ENCODE measurements around the gene NAA38.
A peak's percentile ranks its signal among the peaks of the same experiment; 100 is the strongest.

NAA38 gene, protein sequence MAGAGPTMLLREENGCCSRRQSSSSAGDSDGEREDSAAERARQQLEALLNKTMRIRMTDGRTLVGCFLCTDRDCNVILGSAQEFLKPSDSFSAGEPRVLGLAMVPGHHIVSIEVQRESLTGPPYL

DNA sequence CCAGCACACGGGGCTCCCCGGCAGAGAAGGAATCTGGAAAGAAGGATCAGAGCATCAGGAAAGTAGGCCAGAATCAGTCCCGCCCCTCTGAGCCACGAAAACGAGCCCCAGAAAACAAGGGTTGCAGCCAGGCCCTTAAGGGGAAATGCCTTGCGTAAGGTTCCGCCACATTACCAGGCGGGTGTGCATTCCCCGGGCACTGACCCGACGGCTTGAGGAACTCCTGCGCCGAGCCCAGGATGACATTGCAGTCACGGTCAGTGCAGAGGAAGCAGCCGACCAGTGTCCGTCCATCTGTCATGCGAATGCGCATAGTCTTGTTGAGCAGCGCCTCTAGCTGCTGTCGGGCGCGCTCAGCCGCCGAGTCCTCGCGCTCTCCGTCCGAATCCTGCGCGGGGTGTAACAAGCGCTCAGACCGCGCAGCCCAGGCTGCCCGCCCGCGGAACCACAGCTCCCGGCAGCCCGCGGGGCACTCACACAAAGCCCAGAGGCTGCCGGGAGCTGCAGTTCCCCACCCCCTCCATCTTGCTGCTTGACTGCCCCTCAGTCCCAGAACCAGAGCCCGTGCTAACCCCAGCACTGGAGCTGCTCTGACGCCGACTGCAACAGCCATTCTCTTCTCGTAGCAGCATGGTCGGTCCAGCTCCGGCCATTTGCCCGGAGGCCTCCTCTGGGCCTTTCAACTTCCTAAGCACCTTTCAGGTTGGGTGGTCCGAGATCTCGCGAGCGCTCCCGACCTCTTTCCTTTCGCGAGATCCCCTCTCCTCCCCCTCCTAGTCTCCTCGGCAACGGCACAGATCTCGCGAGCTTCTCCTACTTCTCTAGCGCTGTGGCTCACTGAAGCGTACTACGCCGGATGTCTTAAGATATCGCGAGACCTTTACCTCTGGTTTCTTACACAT lies at the start of gene NAA38:
TSS of gene NAA38 (minus strand) at position 749 of the 902 bp plus-strand sequence. CDS start at position 653, 96 bp downstream.
- peak; percentile 91 to 99 (median 97) for DNase-seq

DNA sequence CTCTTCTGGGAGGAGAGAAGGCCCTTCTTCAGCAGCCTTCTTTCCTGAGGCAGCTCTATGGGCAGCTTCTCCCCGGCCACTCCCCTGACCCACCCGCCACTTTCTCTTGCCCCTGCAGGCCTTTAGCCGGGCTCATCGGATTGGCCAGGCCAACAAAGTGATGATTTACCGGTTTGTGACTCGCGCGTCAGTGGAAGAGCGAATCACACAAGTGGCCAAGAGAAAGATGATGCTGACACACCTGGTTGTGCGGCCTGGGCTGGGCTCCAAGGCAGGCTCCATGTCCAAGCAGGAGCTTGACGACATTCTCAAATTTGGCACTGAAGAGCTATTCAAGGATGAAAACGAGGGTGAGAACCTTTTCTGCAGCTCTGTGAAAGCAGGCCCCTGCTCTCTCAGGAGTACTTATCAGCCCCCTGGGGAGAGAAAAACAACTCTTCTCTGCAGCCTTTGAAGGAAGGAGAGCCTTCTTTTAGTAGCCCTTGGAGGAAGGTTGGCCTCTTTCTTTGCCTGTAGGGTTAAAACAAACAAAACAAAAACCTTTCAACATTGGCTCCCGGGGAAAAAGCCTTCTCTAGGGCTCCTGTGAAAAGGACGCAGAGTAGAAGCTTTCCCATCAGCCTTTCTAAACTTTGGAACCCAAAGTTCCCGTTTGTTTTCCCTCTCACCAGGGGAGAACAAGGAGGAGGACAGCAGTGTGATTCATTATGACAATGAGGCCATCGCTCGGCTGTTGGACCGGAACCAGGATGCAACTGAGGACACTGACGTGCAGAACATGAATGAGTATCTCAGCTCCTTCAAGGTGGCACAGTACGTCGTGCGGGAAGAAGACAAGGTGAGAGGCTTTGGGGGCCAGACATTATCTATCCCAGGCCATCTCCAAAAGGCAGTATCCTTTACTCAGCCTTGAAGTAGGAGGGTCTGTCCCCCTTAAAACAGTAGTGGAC lies 46.1 kb upstream of the NAA38 start:
- no peak for DNase-seq

DNA sequence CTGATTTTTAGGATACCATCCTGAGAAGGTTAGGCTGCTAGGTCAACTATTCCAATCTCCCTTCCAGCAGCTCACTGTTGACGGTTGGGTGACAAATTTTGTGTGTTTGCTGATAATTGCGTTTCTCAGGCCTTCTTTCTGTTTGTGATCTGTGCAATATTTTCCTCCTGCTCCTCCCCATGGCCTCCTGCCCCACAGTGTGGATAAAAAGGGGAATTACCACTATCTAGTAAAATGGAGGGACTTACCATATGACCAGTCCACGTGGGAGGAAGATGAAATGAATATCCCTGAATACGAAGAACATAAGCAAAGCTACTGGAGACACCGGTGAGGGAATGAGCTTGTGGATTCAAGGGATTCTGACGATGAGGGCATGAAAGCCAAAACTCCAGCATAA lies 40.4 kb upstream of the NAA38 start:
- DNase-seq: peak in 2 of 6 experiments; percentile 5 to 41

DNA sequence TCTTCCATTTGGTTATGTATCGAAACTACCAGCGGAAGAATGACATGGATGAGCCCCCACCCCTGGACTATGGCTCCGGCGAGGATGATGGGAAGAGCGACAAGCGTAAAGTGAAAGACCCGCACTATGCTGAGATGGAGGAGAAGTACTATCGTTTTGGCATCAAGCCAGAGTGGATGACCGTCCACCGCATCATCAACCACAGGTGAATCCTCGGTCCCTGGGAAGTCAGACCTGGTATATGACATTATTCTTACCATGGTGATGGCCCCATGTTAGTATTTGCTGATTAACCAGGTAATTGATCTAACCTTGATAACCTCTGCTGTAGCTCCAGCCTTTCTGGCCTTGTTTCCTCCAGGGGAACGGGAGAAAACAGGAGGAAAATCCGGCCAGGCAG lies 39.7 kb upstream of the NAA38 start:
- no peak for DNase-seq

DNA sequence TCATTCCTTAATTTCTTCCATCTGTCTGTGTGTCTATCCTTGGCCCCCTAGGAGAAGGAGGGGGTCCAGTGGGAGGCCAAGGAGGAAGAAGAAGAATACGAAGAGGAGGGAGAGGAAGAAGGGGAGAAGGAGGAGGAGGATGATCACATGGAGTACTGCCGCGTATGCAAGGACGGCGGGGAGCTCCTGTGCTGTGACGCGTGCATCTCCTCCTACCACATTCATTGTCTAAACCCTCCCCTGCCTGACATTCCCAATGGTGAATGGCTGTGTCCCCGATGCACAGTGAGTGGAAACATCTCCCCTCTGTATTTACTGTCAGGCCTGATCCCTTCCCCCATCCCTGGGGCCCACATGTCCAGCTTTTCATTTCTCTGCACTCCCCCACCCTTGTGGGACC lies 37.5 kb upstream of the NAA38 start:
- DNase-seq: no peak

DNA sequence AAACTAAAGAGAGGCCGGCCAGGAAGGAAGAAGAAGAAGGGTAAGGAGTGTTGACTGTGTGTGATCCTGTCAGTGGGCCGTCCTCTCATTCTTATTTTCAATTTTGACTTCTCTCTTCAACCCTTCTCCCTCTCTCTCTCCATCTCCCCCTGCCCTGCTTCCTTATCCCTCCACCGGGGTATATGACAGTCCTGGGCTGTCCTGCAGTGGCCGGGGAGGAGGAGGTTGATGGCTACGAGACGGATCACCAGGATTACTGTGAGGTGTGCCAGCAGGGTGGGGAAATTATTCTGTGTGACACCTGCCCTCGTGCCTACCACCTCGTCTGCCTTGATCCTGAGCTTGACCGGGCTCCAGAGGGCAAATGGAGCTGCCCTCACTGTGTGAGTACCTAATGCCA lies 36.9 kb upstream of the NAA38 start:
- DNase-seq: no peak

DNA sequence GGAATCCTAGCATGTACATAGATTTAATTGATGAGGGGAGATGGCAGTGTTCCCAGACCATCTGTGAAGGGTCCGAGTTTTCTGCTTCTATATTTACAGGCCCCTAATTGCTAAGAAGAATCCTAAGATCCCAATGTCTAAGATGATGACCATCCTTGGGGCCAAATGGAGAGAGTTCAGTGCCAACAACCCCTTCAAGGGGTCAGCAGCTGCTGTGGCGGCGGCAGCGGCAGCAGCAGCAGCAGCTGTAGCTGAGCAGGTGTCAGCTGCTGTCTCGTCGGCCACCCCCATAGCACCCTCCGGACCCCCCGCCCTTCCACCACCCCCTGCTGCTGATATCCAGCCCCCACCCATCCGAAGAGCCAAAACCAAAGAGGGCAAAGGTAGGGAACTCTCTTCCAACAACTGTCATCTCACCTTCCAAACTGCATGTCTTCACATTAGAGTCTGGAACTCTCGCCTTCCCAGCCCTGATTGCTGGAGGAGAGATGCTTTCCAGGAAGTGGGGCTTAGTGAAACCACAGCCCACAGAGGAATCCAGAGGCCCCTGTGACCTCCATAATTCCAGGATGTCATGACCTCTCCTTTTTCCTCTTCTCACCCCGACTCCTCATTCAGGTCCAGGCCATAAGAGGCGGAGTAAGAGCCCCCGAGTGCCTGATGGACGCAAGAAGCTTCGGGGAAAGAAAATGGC lies 36.0 kb upstream of the NAA38 start:
- no peak for DNase-seq

DNA sequence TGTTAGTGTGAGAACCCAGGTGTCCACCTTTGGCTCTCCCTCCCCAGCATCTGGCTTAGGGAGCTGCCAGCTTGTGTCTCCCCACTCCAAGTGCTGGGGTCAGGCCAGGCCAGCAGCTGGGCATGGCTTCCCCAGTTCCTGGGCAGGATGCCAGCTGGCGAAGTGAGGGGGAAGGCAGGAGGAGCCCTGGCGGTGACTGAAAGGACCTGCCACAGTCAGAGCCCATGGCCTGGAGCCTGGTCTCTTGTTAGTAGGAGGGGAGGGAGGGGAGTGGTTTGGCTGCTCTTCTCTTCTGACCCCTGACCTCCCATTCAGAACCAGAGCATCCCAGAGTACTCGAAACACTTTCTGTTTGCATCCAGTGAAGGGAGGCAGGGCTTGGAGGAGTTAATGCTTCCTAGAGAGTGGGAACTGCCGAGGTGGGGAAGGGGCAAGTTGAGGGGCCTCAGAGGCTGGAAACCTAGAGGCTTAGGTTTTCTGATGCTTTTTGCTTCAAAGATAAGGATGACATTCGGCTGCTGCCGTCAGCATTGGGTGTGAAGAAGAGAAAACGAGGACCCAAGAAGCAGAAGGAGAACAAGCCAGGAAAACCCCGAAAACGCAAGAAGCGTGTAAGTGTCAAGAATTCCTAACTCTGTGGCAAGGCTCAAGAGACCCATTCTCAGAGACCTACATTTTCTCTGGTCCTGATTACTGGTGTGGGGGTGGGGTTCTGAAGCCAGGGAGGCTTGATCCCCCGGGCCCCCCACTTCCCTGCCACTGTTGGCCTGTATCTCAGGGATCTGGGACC lies 32.0 kb upstream of the NAA38 start:
- peak in 1 of 6 experiments; percentile 36 for DNase-seq

DNA sequence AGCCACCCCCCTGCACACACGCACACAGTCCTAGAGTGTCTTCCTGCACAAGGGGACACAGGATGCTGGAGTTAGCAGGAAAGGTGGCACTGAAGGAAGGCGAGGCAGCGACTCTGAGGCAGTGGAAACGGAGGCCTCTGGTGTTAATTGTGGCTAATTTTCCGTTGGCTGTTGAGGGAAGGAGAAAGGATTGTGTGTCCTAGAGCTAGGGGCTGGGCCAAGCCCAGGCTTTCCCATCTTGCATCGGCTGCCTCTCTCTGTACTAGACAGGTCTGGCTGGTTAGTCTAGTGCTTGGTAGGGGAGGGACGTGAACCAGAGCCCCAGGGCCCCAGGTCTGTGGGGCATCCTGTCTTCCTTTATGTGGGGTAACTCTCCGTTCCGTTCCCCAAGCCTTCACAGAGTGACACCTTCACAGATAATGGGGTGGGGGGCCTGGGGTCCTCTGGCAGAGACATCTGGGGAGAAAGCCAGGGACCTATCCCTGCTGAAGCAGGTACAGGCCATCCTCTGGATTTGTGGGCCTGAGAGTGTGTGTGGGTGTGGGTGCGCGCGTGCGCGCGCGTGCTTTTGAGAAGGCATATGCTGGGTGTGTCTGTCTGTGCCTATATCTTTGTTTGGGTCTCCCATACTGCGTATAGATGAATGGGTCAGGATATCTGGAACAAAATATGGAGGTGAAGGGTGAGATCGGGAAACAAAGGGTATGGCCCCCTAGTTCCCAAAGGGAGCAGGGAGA lies 31.0 kb upstream of the NAA38 start, which contains the start of gene CHD3:
TSS of gene CHD3 (plus strand) at position 606 of the 737 bp plus-strand sequence. CDS start 212 bp downstream, outside the sequence.
- peak; percentile 17 to 53 (median 44) for DNase-seq

DNA sequence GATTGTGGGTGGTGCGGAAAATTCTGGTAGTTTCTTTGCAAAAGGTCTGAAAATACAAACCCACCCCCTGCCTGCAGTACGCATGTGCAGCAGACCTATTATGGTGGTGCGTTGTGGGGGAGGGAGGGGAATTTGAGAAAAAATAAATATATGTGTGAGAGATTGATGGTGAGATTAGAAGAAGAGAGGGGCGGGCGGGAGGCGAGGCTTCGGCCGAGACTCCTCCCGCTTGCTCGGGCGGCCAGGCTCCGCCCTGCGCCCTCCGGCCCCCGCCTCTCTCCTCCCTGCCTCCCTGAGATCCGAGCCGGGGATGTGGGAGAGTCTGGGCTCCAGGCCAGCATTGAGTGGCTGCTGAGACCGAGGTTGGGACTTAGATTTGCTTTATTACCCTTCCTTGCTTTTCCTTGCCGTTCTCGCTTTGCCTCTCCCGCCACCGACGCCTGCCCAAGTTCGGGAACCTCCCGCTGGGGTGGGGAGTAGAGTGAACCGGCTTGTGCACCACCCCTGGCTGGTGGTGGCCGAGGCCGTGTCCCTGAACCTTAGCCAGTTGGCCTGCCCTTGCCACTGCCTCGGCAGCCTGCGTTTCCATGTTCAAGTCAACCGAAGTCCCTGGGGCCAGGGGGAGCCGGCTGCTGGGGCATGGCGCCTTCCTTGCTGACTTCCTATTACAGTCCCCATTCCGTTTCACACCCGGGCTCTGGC lies 30.3 kb upstream of the NAA38 start:
- peak; percentile 71 to 95 (median 92) for DNase-seq

DNA sequence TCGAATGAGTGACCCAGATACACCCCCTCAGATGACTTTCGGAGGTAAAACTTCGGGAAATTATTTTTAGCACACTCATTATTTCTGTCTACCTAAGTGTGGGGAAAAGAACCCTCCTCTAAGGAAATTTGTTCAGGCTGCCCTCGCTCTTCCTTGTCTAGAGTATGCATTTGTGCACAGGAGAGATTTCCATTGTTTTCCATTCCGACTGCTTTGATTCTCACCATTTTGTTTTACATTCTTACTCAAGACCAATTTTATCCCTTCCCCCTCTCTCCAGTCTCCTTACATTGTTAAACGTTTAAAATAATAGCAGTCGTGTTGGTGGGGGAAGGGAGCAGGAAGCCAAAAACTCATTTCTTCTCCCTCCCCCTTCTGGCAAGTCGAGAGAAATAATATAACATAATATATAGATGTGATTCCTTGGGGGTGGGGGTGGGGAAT lies 29.7 kb upstream of the NAA38 start:
- DNase-seq: no peak

DNA sequence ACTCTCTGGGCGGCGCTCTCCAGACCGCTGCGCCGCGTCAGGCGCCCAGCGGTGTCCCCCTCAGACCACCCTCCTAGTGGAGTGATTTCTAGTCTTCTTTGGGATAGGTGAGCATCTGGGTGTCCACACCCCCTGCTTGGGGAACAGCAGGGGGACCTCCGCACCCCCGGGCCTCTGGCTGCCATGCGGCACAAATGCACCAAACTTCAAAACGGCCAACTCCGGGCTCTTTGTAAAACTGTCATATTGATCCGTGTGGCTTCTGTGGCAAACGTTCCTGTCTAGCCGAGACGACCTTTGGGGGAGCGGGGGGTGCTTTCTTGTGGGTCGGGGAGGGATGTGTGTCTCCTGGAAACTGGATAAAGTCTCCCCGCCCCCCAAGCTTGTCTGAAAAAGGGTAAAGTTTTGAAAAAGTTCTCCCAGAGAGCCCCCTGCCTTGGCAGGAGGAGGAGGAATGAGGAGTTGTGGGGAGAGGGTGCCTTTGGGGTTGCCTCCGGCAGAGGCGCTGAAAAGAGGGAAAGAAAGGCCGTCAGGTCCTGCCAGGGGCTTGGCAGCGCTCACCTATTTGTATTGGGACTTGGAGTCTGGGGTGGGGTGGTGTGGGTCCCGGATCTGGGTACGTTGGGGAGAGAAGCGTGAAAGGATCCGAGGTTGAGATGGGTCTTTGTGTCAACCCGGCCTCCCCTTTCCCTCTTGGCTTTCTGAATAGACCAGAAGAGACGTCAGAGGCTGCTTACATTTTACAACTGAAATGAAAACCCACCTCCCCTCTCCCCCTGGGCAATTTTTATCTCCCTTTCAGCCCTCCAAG lies 29.1 kb upstream of the NAA38 start:
- peak; percentile 64 to 77 (median 66) for DNase-seq

DNA sequence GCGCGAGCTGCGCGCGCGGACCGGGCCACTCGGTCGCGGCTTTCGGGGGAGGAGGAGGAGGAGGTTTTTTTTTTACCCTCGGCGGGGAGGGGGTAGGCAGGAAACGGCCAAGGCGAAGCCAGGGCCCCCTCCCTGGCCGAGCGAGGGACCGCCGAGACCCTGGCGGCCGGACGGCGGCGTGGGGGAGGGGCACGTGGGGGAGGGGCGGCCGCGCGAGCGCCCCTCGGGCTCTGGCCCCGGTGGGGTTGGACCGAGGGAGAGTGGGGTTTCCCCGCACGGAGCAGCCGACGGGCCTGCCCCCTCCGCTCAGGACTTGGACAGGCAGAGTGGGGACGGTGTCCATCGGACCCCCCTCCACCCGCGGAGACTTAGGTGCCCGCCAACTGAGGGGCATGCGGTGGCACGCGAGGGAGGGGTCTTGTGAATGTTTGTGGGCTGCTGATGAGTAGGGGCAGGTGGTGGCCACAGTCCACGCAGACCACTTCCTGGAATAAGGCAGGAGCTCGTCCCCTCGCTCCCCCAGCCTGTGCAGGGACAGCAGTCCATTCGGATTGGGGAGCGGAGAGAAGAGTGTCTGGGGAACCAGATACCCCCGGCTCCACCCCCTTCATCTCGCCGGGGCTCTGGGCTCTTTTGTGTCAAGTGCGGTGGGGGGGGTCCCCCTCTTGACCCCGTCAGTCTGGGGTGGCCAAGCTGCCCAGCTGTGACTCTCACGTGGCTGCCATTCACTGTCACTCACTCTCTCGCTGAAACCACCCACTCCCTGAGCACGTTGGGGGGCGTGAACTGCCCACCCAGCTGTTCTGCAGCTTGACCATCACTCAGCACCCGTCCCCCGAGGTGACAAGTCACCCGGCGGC lies 28.2 kb upstream of the NAA38 start:
- peak in 3 of 6 experiments; percentile 38 to 53 (median 45) for DNase-seq

DNA sequence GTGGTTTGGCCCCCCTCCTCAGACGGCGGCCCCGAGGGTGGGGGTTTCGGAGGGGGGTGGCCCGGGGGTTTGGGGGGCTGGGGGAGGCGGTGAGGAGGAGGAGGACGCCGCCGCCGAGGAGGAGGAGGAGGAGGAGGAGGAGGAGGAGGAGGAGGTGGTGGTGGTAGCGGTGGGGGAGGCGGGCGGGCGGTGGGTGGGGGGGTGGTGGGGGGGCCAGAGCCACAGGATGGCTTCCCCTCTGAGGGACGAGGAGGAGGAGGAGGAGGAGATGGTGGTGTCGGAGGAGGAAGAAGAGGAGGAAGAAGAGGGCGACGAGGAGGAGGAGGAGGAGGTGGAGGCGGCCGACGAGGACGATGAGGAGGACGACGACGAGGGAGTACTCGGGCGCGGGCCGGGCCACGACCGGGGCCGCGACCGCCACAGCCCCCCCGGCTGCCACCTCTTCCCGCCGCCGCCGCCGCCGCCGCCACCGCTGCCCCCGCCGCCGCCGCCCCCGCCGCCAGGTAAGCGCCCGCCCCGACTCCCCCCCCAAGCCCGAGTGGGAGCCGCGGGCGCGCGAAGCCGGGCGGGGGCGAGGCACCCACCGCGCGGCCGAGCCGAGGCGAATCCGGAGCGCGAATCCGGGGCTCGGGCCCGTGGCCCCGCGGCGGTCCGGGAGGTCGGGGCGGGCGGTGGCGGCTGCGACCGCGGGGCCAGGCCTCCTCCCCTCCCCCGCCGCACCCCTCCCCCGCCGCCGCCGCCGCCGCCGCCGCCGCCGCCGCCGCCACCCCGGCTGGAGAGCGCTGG lies 27.4 kb upstream of the NAA38 start:
- DNase-seq: peak in 4 of 6 experiments; percentile 30 to 45 (median 36)

DNA sequence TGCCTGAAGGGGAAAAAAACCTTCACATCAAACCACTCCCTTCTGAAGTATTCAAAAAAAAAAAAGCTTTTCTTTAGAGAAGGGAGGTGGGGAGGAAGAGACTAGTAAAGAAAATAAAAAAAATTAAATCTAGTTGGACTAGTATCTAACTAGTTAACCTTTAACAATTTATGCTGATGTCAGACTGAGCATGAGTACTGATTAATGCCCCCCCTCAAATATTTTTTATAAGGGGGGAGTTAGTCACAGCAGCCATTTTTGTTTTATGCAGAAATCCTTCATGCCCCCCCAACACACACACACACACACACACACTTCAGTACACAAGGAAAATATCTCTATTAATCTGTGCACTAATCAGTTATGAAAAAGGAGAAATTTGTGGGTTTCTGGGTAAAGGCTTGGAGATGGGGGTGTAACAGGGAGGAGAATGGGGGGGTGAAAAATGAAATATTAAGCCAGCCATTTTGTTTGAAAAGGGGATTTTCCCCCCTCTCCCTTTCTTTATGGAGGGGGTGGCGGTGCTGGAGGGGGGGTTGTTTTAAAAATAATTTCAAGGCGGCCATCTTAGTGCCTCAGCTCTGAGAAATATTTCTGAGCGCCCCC lies 26.5 kb upstream of the NAA38 start:
- DNase-seq: peak; percentile 30 to 60 (median 43)

DNA sequence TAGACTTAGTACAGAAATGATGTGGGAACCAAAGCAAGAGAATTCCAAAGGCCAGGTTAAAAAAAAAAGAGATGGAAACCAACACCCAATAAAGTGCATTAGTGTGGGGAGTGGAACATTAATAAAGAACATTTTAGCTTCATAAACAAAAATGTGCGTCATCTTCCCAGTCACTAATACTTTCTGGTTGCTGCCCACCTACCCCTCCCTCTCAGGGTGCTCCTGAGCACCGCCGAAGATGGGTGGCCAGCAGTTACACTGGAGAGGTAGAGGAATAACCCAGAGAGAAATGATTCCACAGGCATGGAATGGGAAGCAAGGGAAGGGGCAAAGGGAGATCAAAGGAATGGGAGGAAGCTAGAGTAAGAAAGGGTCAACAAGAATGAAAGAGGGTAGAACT lies 25.3 kb upstream of the NAA38 start:
- no peak for DNase-seq

DNA sequence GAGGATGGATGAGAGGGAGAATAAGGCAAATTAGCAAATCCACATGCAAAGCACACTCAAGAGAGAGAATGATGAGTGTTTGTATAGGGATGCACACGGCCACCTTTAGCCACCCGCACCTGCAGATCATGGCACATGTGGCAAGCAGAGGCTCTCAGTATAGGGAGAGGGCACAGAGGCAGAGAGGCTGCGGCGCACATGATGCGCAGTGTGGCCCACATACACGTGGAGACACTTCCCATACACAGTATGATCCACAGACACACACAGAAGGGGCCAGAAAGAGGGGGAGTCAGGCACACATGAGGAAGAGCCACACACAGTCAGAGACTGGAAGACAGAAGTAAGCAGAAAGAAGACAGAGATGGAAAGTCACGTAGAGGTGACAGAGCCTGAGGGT lies 24.7 kb upstream of the NAA38 start:
- no peak for DNase-seq

All from stimulated activated naive CD4-positive, alpha-beta T cell (primary cell).